SJCRH30 (cell line): Measurements from ENCODE around the gene PAFAH2. TPM values are rescaled to one million over a fixed set of nuclear protein-coding genes. Genes with fewer than 3 reads are reported as not detected.

ENCODE experiments used
- DNase-seq, 2 experiments: peaks; one replicate each; pipeline ENCODE4 v3.0.0-alpha.2; 2015 to 2020
- H3K27ac ChIP-seq: fragments of 250-450 bp; sonication (Bioruptor Pico); 2 replicates; pipeline ENCODE4 v1.5.1; 2020; ENCODE audit warnings: mild to moderate bottlenecking, moderate library complexity
- H3K27me3 ChIP-seq: fragments of 250-450 bp; sonication (Bioruptor Pico); 2 replicates; pipeline ENCODE4 v1.5.1; 2020; ENCODE audit warnings: mild to moderate bottlenecking, moderate library complexity
- H3K36me3 ChIP-seq: fragments of 250-450 bp; sonication (Bioruptor Pico); 2 replicates; pipeline ENCODE4 v1.5.1; 2020; ENCODE audit warnings: mild to moderate bottlenecking, moderate library complexity
- H3K4me1 ChIP-seq: fragments of 250-450 bp; sonication (Bioruptor Pico); 2 replicates; pipeline ENCODE4 v1.5.1; 2020; ENCODE audit warnings: mild to moderate bottlenecking, moderate library complexity
- H3K4me3 ChIP-seq: fragments of 250-450 bp; sonication (Bioruptor Pico); 2 replicates; pipeline ENCODE4 v1.5.1; 2020; ENCODE audit warnings: mild to moderate bottlenecking, moderate library complexity
- H3K9me3 ChIP-seq: fragments of 250-450 bp; sonication (Bioruptor Pico); replicated peaks from 2 replicates; pipeline ENCODE4 v1.5.1; 2020; ENCODE audit warnings: mild to moderate bottlenecking, moderate library complexity
- total RNA-seq: library from RNA; depleted of rRNA; stranded (reverse); fragments of >200 nt; shearing (Covaris generic); gene quantifications from 2 replicates; pipeline ENCODE4 v1.2.3, GENCODE V29; 2014

The PAFAH2 gene
- total RNA-seq, 1 experiment from 2014 or later = 3.8 TPM

DNA sequence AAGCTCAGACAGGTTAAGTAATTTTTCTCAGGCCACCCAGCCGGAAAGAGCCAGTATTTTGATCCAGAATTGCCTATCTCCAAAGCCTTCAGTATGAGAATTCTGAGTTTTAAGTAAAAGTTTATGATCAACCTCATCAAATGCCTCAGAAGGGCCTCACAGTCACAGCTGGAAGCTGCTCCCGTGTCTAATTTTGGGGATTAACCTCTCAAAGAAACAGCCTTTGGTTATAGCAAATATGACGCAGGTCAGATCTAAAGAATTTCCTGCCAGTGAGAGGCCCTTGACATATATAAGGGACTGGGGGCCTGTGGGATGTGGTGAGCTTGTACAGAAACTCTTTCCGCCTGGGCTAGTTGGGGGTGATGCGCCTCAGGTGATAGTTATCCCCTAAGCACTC, 26.0 kb upstream of the PAFAH2 start:
- Histone ChIP-seq H3K36me3 (peaks cover 8% of the 10 kb centered on the region), H3K4me1 (peaks cover 27% of the 10 kb centered on the region), H3K4me3 (peak overlapping the region; percentile 68), H3K27me3 (no peaks in the 10 kb centered on the region), H3K27ac (peak overlapping the region; percentile 97), H3K9me3 (no peaks in the 10 kb centered on the region)
- DNase-seq = peak; percentile 89 to 96

DNA sequence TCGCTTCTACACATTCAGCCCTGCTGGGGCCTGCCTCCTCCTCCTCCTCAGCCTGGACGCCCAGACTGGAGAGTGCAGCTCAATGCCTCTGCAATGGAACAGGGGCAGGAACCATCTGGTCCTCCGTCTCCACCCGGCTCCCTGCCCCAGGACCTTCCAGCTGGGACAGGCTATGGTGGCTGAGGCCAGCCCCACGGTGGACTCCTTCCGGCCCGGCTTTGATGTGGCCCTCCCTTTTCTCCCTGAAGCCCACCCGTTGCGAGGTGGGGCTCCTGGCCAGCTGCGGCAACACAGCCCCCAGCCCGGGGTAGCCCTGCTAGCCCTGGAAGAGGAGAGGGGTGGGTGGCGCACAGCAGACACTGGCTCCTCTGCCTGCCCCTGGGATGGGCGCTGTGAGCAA, 25.1 kb upstream of the PAFAH2 start:
- peak; percentile 58 to 69 for DNase-seq
- H3K9me3 ChIP-seq = no peaks in the 10 kb centered on the region
- peaks cover 31% of the 10 kb centered on the region for H3K4me1 ChIP-seq
- peak overlapping the region; percentile 68 for H3K4me3 ChIP-seq
- H3K27me3 ChIP-seq = no peaks in the 10 kb centered on the region
- H3K36me3 ChIP-seq = peaks cover 8% of the 10 kb centered on the region
- peak overlapping the region; percentile 97 for H3K27ac ChIP-seq

DNA sequence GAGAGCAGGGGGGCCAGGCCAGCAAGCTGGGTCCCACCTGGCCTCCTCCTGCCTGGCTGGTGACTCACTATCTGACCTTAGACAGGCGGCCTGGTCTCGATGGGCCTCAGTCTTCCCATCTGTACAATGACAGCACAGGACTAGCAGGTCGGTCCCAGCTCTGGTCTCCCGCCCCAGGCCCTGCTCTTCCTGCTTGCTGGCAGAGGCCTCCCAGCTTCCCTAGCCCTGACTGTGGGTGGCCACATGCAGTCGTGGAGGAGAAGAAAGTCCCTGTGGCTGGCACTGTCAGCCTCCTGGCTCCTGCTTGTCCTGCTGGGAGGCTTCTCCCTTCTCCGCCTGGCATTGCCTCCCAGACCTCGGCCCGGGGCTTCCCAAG, 24.5 kb upstream of the PAFAH2 start:
- Histone ChIP-seq H3K36me3 (peaks cover 8% of the 10 kb centered on the region), H3K9me3 (no peaks in the 10 kb centered on the region), H3K4me1 (peaks cover 38% of the 10 kb centered on the region), H3K27me3 (no peaks in the 10 kb centered on the region), H3K4me3 (peak overlapping the region; percentile 68), H3K27ac (peak overlapping the region; percentile 97)
- DNase-seq = peak; percentile 56 to 60

DNA sequence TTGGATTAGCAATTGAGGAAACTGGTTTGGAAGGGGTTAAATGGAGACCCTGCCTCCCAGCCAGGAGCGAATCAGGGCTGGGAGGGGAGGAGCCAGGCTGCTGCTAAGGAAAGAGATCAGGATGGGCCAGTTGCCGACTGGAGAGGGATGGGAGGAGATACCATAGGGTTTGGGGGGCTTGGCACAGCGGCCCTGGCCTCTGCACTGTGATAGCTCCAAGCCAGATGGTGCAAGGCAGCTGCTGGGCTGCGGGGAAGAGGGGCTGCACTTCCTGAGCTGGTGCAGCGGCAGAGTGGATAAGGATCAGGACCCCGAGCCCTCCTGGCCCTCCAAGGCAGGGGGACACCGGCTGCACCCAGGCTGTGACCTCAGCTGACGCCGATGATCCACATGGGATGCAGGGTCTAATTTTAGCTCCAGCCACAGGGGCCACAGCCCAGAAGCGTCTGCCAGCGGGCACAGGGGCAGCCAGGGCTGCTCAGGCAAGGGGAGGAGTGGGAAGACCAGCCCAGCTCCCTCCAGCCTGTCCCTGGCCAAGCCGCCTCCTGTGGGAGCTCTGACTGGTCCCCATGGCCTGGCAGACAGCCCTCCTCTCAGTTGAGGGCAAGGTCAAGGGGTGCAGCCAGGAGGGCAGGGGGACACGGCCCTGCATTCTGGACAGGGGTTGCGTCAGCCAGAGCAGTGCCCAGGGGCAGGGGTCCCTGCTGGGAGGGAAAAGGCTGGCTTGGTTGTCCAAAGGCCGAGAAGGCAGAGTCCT, 24.0 kb upstream of the PAFAH2 start, which contains the start of gene EXTL1:
Gene EXTL1, plus strand, starts transcription at position 129 of the 757 bp plus-strand sequence. CDS start 872 bp downstream, outside the sequence.
- Histone ChIP-seq H3K27ac (peak within 1 kb of the TSS; percentile 97), H3K27me3 (no peaks in the 10 kb centered on the region), H3K9me3 (no peaks in the 10 kb centered on the region), H3K36me3 (peaks cover 3% of the 10 kb centered on the region), H3K4me1 (peaks cover 43% of the 10 kb centered on the region), H3K4me3 (peak within 1 kb of the TSS; percentile 68)
- peak; percentile 96 to 98 for DNase-seq

DNA sequence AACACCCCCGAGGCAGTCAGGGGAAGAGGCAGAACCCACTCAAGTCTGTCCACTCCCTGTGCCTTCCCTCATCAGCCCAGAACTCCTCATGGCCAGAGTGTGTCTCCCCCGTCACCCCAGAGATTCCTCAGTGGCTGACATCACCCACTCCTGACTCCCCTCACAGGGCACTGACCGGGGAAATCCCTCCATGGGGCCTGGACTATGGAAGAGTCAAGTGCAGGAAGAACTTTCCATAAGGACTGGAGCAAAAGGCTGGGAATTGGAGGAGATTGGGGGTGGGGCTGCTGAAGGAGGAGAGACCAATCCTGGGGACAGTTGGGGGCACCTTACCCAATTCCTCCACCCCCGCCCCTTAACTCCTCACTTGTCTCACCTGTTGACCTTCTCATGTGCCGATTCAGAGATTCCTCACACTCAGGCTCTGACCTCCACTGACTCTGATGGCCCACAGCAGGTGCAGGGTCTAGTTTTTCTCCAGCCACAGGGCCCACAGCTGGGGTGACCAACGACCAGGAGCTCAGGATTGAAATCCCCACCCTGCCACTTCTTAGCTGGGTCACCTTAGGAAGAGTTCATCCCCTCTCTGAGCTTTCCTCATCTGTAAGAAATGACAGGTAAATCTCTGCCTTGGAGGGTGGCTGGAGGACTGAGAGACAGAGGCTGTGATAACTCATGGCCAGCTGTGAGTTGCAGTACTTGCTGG, 23.2 kb upstream of the PAFAH2 start:
- Histone ChIP-seq H3K9me3 (no peaks in the 10 kb centered on the region), H3K4me3 (peak overlapping the region; percentile 68), H3K4me1 (peaks cover 51% of the 10 kb centered on the region), H3K36me3 (no peaks in the 10 kb centered on the region), H3K27ac (peak overlapping the region; percentile 97), H3K27me3 (no peaks in the 10 kb centered on the region)
- peak in 1 of 2 experiments; percentile 72 for DNase-seq

DNA sequence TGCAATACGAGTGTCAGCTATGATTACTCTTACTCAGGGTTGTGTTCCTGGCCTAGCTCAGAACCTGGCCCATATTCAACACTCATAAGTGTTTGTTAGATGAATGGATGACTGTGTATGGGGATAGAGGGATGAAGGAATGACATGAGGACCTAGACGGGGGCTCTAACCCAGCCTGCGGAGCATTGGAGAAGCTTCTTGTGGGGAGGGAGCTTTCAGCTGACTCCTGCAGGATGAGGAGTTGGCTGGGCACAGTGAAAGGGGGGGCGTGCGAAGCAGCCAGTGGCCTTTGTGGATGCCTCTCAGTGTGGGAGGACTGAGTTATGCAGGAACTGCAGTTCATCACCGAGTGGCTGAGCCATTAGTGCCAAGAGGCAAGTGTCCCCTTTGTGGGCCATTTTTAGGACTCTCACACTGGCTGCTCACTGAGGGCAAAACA, 22.5 kb upstream of the PAFAH2 start:
- no peak for DNase-seq
- Histone ChIP-seq H3K9me3 (no peaks in the 10 kb centered on the region), H3K36me3 (no peaks in the 10 kb centered on the region), H3K27ac (peak overlapping the region; percentile 97; the same call in 1 of the 2 replicates), H3K4me3 (no peak overlapping the region), H3K4me1 (peaks cover 49% of the 10 kb centered on the region), H3K27me3 (no peaks in the 10 kb centered on the region)

DNA sequence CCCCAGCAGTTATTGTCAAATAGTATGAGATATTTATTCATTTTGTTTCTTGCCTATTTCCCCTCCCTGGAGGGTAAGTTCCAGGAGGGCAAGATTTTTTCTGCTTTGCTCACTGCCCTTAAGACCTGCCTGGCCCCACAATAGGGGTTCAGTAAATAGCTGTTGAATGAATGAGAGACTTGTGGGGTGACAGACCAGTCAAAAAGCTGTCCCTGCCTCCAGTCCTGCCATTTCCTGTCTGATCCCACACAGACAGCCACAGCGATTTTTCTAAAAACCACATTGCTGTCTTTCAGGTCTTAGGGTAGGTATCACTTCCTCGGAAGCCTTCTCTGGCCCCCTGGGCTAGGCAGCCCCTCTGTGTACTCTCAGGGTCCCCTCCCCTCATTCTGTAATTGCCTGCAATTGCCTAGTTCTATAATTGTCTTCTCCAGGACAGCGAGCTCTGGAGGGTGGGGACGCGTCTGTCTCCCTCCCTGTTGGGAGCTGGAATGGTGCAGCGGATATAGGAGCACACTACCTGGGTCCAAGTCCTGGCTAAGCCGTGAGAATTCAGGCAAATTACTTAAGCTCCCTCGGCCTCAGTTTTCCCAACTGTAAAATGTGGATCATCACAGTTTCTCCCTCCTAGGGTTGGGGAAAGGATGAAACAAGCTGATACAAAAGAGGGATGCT, 21.9 kb upstream of the PAFAH2 start:
- Histone ChIP-seq H3K27me3 (no peaks in the 10 kb centered on the region), H3K36me3 (no peaks in the 10 kb centered on the region), H3K9me3 (no peaks in the 10 kb centered on the region), H3K27ac (no peak overlapping the region; the same call in 1 of the 2 replicates), H3K4me3 (no peak overlapping the region), H3K4me1 (peaks cover 48% of the 10 kb centered on the region)
- no peak for DNase-seq

DNA sequence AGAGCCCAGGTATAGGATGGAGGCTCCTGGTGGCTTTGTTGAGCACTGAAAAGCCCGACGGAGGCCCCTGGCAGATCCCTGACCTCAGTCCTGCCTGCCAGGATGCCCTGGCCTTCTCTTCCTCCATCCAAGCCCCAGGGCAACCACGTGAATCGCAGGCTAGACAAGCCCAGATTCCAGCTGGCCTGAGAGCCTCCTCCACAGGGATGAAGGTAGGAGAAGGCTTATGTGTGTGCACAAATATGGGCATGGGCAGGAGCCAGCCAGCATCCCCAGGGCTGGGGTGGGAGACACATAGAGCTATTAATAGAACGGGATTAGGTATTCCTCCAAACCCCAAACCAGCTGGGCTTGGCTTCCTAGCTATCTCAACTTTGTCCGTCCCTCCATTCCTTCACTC, 19.7 kb upstream of the PAFAH2 start:
- Histone ChIP-seq H3K9me3 (no peaks in the 10 kb centered on the region), H3K4me1 (peaks cover 48% of the 10 kb centered on the region), H3K36me3 (no peaks in the 10 kb centered on the region), H3K27me3 (no peaks in the 10 kb centered on the region), H3K4me3 (no peak overlapping the region), H3K27ac (no peak overlapping the region)
- peak; percentile 67 to 73 for DNase-seq

DNA sequence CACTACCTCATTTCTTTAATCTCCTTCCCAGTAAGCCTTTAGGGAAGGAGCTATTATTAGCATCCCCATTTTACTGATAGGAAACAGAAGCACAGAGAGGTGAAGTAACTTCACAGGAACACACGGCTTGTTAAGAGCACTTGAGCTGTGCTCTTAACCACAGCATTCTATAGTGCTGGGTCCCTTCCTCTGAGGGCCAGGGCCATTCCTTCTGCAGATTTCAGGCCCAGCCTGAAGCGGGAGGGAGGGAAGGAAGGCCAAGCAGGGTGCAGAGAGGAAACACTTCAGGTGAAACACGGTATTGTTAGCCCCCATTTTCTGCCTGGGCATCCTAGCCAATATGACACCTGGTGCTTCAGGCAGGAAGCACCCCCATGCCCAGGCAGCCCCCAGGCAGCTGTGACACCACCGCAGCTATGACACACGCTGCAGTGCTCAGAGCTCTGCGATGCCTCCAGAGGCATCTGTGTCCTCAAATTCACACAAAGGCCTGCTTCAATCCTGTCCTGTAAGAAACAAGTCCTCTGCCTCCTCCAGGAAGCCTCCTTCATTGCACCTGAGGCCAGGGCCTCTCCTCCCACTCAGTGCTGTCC, 19.2 kb upstream of the PAFAH2 start:
- no peak overlapping the region for H3K27ac ChIP-seq
- peaks cover 46% of the 10 kb centered on the region for H3K4me1 ChIP-seq
- DNase-seq = peak in 1 of 2 experiments; percentile 38
- no peaks in the 10 kb centered on the region for H3K36me3 ChIP-seq
- H3K9me3 ChIP-seq = no peaks in the 10 kb centered on the region
- no peaks in the 10 kb centered on the region for H3K27me3 ChIP-seq
- H3K4me3 ChIP-seq = no peak overlapping the region

DNA sequence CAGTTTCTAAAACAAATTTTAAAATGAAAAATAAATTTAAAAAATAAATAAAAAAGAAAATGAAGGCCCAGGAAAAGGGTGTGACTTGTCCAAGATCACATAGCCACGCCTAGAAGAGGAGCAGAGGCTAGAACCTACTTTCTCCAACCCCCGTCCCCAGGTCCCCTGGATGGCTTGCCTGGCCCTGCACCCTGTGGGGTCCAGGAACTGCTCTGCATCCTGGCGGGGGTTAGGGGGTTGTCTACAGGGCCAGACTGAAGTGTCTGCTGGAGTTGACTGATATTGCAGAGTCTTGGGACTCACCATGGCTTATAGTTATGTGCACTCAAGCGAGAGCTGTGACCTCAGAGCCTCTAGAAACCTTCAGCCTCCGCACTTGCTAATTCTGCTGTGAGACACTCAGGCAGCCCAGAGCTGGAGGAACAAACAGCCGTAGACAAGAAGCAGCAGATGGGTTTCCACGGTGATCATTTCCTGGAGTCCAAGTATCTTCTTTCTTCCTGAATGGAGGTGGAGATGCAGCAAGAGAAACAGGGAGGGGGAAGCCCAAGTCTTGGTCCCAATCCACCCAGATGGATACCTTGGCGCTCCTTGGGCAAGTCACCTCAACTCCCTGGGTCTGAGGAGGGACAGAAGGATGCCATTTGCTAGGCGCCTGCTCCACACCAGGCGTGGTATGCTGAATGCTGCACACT, 18.5 kb upstream of the PAFAH2 start:
- Histone ChIP-seq H3K9me3 (no peaks in the 10 kb centered on the region), H3K36me3 (no peaks in the 10 kb centered on the region), H3K4me3 (no peak overlapping the region), H3K27me3 (no peaks in the 10 kb centered on the region), H3K27ac (no peak overlapping the region), H3K4me1 (peaks cover 45% of the 10 kb centered on the region)
- DNase-seq = peak; percentile 62 to 84

DNA sequence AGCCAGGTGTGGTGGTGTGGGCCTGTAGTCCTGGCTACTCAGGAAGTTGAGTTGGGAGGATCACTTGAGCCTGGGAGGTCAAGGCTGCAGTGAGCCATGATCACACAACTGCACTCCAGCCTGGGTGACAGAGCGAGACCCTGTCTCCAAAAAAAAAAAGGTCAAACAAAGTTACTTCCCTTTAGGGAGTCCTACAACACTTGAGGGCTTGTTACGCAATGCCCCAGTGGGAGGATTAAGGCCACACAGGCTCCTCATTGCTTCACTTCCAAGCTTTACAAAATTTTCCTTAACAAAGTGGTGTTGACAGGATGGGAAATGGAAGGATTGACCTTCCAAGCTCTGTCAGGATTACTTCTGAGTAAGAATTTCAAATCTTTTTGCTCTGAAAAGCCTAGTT, 17.5 kb upstream of the PAFAH2 start:
- no peaks in the 10 kb centered on the region for H3K36me3 ChIP-seq
- no peak overlapping the region for H3K4me3 ChIP-seq

DNA sequence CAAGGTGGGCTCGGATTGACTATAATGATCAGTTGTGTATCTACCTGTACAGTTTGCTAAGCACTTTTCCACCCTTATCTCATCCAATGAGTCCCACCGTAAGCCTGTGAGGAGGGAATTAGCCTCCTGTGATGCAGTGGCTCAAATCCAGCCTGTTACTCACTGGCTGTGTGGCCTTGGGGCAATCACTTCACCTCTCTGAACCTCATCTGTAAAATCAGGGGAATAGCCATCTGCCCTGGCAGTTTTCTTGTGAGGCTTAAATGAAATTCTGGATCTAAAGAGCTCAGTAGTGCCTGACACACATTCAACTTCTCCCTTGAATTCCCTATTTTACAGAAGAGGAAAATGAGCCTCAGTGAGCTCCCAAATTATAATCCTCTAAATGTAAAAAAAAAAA, 16.3 kb upstream of the PAFAH2 start:
- peaks cover 25% of the 10 kb centered on the region for H3K4me1 ChIP-seq
- H3K4me3 ChIP-seq = no peak overlapping the region
- DNase-seq = no peak
- no peak overlapping the region for H3K27ac ChIP-seq
- no peaks in the 10 kb centered on the region for H3K36me3 ChIP-seq
- H3K9me3 ChIP-seq = no peaks in the 10 kb centered on the region
- no peaks in the 10 kb centered on the region for H3K27me3 ChIP-seq

More for the DNA sequence above, 17.5 kb upstream of the PAFAH2 start:
- no peaks in the 10 kb centered on the region for H3K27me3 ChIP-seq
- H3K4me1 ChIP-seq = peaks cover 35% of the 10 kb centered on the region
- no peak overlapping the region for H3K27ac ChIP-seq
- no peak for DNase-seq
- H3K9me3 ChIP-seq = no peaks in the 10 kb centered on the region

DNA sequence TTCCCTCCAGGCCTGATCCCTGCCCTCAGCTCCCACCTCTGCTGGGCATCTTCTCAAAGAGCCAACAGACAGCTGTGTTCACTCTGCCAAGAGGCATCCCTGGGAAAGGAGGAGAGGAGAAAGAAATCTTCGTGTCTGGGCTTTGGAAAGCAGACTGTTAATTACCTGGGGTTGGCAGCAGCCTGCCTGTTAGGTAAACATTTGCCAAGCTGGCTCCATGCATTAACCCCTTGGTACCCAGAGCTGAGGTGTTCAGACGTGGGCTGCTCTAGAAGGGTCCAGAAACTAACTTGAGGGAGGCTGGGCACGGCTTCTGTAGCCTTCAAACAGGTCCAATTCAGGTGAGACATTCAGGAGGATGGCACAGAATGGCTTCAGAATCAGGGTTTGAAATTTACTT, 15.0 kb upstream of the PAFAH2 start:
- Histone ChIP-seq H3K9me3 (no peaks in the 10 kb centered on the region), H3K4me1 (peaks cover 19% of the 10 kb centered on the region), H3K4me3 (no peak overlapping the region), H3K27ac (no peak overlapping the region), H3K36me3 (no peaks in the 10 kb centered on the region), H3K27me3 (no peaks in the 10 kb centered on the region)
- DNase-seq = no peak

DNA sequence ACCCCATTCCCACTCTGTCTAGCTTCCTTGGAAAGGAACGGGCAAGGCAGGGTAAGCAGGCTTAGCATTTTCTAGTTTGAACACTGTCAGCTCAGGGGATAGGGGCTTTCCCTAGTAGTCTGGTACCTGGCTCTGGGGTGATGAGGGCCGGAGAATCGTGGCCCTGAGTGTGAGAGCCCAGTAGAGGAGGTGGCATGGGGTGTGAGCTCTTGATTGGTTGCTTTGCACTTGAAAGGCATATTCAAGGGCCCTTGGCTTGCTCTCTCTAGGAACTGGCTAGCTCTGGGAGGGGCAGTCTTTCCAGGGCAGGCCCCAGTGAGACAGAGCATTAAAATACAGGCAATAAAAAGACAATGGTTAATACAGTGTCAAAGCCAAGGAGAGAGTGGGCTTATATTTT, 13.0 kb upstream of the PAFAH2 start:
- DNase-seq = no peak
- H3K9me3 ChIP-seq = no peaks in the 10 kb centered on the region

More for the DNA sequence above, 13.0 kb upstream of the PAFAH2 start:
- no peaks in the 10 kb centered on the region for H3K36me3 ChIP-seq
- no peaks in the 10 kb centered on the region for H3K4me1 ChIP-seq
- no peak overlapping the region for H3K27ac ChIP-seq
- peaks cover 7% of the 10 kb centered on the region; the same call in 1 of the 2 replicates for H3K27me3 ChIP-seq
- no peak overlapping the region for H3K4me3 ChIP-seq
